ACC112 (cell line): ENCODE data around the gene CLPTM1L.

Experiments used
- H2AFZ ChIP-seq: fragments of 200-600 bp; sonication (generic); one replicate; pipeline ENCODE4 v1.6.0; 2017; ENCODE audit warnings: antibody characterized with exemption, low read length; ENCODE audit not compliant: unreplicated experiment
- H3K27ac ChIP-seq: fragments of 200-600 bp; sonication (generic); 2 replicates; pipeline ENCODE4 v1.5.1; 2014; ENCODE audit warnings: low read depth, mild to moderate bottlenecking, antibody characterized with exemption, low read length, moderate library complexity
- H3K27me3 ChIP-seq: fragments of 200-600 bp; sonication (generic); 2 replicates; pipeline ENCODE4 v1.6.1; 2014; ENCODE audit warnings: mild to moderate bottlenecking, antibody characterized with exemption, low read length, moderate library complexity, mixed read lengths; ENCODE audit not compliant: insufficient read depth
- H3K36me3 ChIP-seq: fragments of 200-600 bp; sonication (generic); 2 replicates; pipeline ENCODE4 v1.6.1; 2016; ENCODE audit warnings: mild to moderate bottlenecking, antibody characterized with exemption, low read length, moderate library complexity, mixed read lengths; ENCODE audit not compliant: insufficient read depth
- H3K4me1 ChIP-seq: fragments of 200-600 bp; sonication (generic); one replicate; pipeline ENCODE4 v1.6.1; 2016; ENCODE audit warnings: low read length, mixed read lengths; ENCODE audit not compliant: insufficient read depth, unreplicated experiment, control insufficient read depth
- H3K4me3 ChIP-seq: fragments of 200-600 bp; sonication (generic); 2 replicates; pipeline ENCODE4 v1.5.1; 2014; ENCODE audit warnings: mild to moderate bottlenecking, low read depth, low read length
- H3K79me2 ChIP-seq: fragments of 200-600 bp; sonication (generic); one replicate; pipeline ENCODE4 v1.6.0; 2016; ENCODE audit warnings: low read length; ENCODE audit not compliant: control insufficient read depth, unreplicated experiment, insufficient read depth

The CLPTM1L gene

GRCh38 chr5:1318659-1319251 lies 26.1 kb downstream of the CLPTM1L start:
- no peaks in the 10 kb centered on the region for H3K79me2 ChIP-seq
- H3K36me3 ChIP-seq = peaks cover 6% of the 10 kb centered on the region; the same call in 1 of the 2 replicates
- no peaks in the 10 kb centered on the region for H3K4me1 ChIP-seq
- H3K27me3 ChIP-seq = no peaks in the 10 kb centered on the region
- H2AFZ ChIP-seq = no peak overlapping the region
- no peak overlapping the region for H3K4me3 ChIP-seq
- no peak overlapping the region for H3K27ac ChIP-seq

GRCh38 chr5:1317921-1318565 lies 26.9 kb downstream of the CLPTM1L start:
- Histone ChIP-seq H3K4me3 (no peak overlapping the region), H3K36me3 (peaks cover 6% of the 10 kb centered on the region; the same call in 1 of the 2 replicates), H3K4me1 (no peaks in the 10 kb centered on the region), H3K27me3 (no peaks in the 10 kb centered on the region), H3K79me2 (no peaks in the 10 kb centered on the region), H3K27ac (no peak overlapping the region), H2AFZ (no peak overlapping the region)

GRCh38 chr5:1316588-1317340 lies 28.1 kb downstream of the CLPTM1L start:
- Histone ChIP-seq H3K27ac (no peak overlapping the region), H3K4me3 (no peak overlapping the region), H3K79me2 (no peaks in the 10 kb centered on the region), H2AFZ (no peak overlapping the region), H3K36me3 (peaks cover 6% of the 10 kb centered on the region; the same call in 1 of the 2 replicates), H3K4me1 (no peaks in the 10 kb centered on the region), H3K27me3 (no peaks in the 10 kb centered on the region)

GRCh38 chr5:1315709-1316587 lies 29.0 kb downstream of the CLPTM1L start:
- no peak overlapping the region for H2AFZ ChIP-seq
- H3K4me1 ChIP-seq = no peaks in the 10 kb centered on the region
- H3K4me3 ChIP-seq = no peak overlapping the region
- H3K79me2 ChIP-seq = no peaks in the 10 kb centered on the region
- no peaks in the 10 kb centered on the region; the same call in 1 of the 2 replicates for H3K27me3 ChIP-seq
- no peak overlapping the region for H3K27ac ChIP-seq
- H3K36me3 ChIP-seq = peaks cover 6% of the 10 kb centered on the region; the same call in 1 of the 2 replicates

GRCh38 chr5:1315018-1315708 lies 29.7 kb downstream of the CLPTM1L start:
- no peak overlapping the region for H3K27ac ChIP-seq
- H3K79me2 ChIP-seq = no peaks in the 10 kb centered on the region
- peaks cover 3% of the 10 kb centered on the region; the same call in 1 of the 2 replicates for H3K36me3 ChIP-seq
- no peak overlapping the region for H3K4me3 ChIP-seq
- no peak overlapping the region for H2AFZ ChIP-seq
- peaks cover 7% of the 10 kb centered on the region for H3K27me3 ChIP-seq
- H3K4me1 ChIP-seq = no peaks in the 10 kb centered on the region

GRCh38 chr5:1314564-1314982 lies 30.3 kb downstream of the CLPTM1L start:
- H3K36me3 ChIP-seq = peaks cover 3% of the 10 kb centered on the region; the same call in 1 of the 2 replicates
- H3K4me3 ChIP-seq = no peak overlapping the region
- no peak overlapping the region for H3K27ac ChIP-seq
- no peak overlapping the region for H2AFZ ChIP-seq
- no peaks in the 10 kb centered on the region for H3K79me2 ChIP-seq
- H3K4me1 ChIP-seq = no peaks in the 10 kb centered on the region
- H3K27me3 ChIP-seq = peaks cover 10% of the 10 kb centered on the region

GRCh38 chr5:1312993-1313833 lies 31.7 kb downstream of the CLPTM1L start:
- Histone ChIP-seq H3K4me3 (no peak overlapping the region), H3K36me3 (peaks cover under 1% of the 10 kb centered on the region; the same call in 1 of the 2 replicates), H3K27me3 (peaks cover 17% of the 10 kb centered on the region), H3K79me2 (no peaks in the 10 kb centered on the region), H2AFZ (no peak overlapping the region), H3K27ac (no peak overlapping the region), H3K4me1 (no peaks in the 10 kb centered on the region)

GRCh38 chr5:1312206-1312605 lies 32.7 kb downstream of the CLPTM1L start:
- no peaks in the 10 kb centered on the region for H3K4me1 ChIP-seq
- H3K27me3 ChIP-seq = peaks cover 17% of the 10 kb centered on the region
- H2AFZ ChIP-seq = no peak overlapping the region
- no peaks in the 10 kb centered on the region for H3K36me3 ChIP-seq
- H3K27ac ChIP-seq = no peak overlapping the region
- no peak overlapping the region for H3K4me3 ChIP-seq
- H3K79me2 ChIP-seq = no peaks in the 10 kb centered on the region

GRCh38 chr5:1311439-1312055 lies 33.4 kb downstream of the CLPTM1L start:
- no peaks in the 10 kb centered on the region for H3K36me3 ChIP-seq
- H3K79me2 ChIP-seq = no peaks in the 10 kb centered on the region
- peaks cover 17% of the 10 kb centered on the region for H3K27me3 ChIP-seq
- H3K4me1 ChIP-seq = no peaks in the 10 kb centered on the region
- no peak overlapping the region for H2AFZ ChIP-seq
- no peak overlapping the region for H3K27ac ChIP-seq
- no peak overlapping the region for H3K4me3 ChIP-seq
